A549 (cell line): Measurements from ENCODE around the gene OR8S1.
"Not testable (repeated sequence)": the region's sequence is repeated elsewhere in the genome, so short reads cannot be mapped to it uniquely, and the experiment has no call there.

Experiments
- MAZ ChIP-seq: fragments of 150-350 bp; IDR thresholded peaks from 2 replicates; pipeline ENCODE4 v1.6.1; 2014; ENCODE audit warnings: antibody characterized with exemption, low read depth, low read length, borderline replicate concordance
- POLR2A ChIP-seq: IDR thresholded peaks from 2 replicates; pipeline ENCODE4 v1.6.1; 2012; ENCODE audit warnings: mild to moderate bottlenecking, low read length

- not testable (repeated sequence) for TF ChIP-seq POLR2A, MAZ
Observed at GRCh38 chr12:48520381-48520780, 5.1 kb upstream of the OR8S1 start.
